Stimulated activated CD8-positive, alpha-beta memory T cell treated with anti-CD3 and anti-CD28 coated beads, Interleukin-12 subunit alpha, Interleukin-12 subunit beta, amount 100 ng/mL, for 24 hours (primary cell): ENCODE results near the gene DDX51.
"Not testable (repeated sequence)": the region's sequence is repeated elsewhere in the genome, so short reads cannot be mapped to it uniquely, and the experiment has no call there.

Source experiments
- DNase-seq: peaks from one replicate; pipeline ENCODE4 v3.0.0-alpha.2; 2020; ENCODE audit errors: extremely low read depth

Gene DDX51

DNA sequence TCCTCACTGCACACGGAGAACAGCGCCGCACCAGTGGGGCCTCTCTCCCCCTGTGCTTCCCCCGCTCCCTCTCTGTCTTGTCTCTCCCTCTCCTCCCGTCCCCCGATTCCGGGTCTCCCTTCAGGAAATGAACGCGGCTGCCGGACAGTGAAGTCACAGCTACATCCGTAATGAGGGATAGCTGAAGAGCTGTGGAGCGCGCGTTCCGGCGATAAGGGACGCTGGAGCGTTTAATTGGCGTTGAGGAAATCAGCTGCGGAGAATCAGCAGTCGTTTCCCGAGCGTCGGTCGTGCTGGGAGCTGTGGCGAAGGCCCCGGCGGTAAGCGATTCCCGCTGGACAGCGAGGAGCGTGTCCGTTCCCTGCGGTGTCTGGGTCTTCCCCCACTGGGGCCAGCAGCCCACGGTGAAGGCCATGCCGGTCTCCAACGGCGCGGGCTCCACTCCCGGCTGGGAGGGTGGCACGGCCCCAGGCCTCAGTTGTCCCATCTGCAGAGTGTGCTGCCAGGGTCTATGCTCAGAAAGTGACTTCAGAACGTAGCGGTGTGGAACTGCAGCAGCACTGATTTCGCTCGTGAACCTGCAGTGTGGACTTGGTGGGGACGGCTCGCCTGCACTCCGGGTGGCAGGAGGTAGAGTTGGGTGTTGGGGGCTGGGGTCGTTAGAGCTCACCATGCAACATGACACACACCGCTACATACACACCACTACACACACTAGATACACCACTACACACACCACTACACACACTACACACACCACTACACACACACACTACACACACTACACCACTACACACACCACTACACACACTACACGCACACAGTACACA lies 11.0 kb upstream of the DDX51 start:
- no peak for DNase-seq

GRCh38 chr12:132154341-132154761 lies 10.2 kb upstream of the DDX51 start:
- no peak for DNase-seq

DNA sequence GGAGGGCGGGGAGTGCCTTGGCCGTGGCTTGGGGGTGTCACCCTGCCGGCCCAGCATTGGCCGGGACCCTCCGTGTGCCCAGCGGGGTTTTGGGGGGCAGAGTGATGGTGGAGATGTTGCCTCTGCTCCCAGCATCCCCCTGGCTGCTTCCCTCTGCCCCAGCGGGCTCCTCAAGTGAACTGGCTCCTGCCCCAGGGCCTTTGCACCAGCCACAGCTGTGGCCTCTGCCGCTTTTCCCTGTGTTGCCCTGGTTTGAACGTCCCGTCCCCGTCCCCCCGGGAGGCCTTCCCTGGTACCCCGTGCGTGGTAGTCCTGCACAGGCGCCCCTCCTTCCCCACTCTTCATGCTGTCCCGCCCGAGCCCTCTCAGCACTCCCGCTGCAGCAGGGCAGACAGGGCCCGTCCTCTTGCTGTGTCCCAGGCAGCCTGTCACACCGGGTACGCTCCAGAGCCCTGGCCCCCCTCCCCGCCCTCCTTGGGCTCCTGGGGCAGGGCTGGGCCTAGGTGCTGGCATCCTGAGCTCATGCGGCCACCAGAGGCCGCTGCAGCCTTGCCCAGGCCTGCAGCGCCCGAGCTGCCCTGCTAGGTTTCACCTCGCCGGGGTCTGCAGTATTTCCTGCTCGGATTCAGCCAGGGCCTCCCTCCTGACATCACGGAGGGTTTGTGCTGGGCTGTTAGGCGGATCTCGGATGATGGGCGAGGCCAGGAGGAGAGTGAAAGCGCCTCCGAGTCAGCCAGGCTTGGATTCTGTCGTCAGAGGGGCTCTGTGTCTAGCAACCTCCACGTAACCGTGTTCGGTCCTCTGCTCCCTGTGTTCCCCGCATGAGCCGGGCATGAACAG lies 9.6 kb upstream of the DDX51 start:
- no peak for DNase-seq

- no peak for DNase-seq
Observed at GRCh38 chr12:132152953-132153352, 8.8 kb upstream of the DDX51 start.

DNA sequence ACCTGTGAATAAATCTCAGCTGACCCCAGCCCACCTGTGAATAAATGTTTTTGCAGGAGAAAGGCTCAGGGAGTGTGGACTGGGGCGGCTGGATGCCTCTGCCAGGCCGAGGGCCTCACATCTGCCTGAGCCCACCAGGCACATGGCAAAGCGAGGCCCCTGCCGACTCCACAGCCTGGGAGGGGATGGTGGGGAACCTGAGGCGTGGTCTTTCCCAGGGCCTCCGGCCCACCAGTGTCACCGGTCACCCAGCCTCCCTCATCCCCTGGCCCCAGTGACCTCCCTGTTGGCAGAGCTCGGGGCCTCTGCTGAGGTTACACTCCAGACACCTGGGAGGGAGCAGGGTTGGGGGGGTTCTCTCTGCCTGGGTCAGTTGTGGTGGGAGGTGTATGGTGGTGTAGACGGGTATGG lies 8.3 kb upstream of the DDX51 start:
- DNase-seq = no peak

- no peak for DNase-seq
Observed at GRCh38 chr12:132151766-132152410, 7.8 kb upstream of the DDX51 start.

DNA sequence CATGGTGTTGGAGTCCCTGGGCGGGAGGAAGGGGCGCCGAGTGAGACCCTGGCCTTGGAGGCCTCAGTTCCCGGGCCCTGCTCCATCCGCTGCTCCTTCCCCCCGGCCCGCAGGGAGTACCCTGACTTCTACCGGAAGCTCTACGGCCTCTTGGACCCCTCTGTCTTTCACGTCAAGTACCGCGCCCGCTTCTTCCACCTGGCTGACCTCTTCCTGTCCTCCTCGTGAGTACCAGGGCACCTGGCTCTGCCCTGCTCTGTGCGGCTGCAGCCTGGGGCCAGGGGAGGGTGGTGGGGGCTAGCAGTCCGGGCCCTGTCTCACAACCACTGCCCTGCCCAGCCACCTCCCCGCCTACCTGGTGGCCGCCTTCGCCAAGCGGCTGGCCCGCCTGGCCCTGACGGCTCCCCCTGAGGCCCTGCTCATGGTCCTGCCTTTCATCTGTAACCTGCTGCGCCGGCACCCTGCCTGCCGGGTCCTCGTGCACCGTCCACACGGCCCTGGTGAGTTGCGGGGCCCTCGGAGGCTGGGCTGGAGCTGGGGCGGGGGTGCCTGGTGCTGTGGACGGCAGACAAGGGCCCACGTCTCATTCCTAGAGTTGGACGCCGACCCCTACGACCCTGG lies 7.1 kb upstream of the DDX51 start:
- DNase-seq = no peak

DNA sequence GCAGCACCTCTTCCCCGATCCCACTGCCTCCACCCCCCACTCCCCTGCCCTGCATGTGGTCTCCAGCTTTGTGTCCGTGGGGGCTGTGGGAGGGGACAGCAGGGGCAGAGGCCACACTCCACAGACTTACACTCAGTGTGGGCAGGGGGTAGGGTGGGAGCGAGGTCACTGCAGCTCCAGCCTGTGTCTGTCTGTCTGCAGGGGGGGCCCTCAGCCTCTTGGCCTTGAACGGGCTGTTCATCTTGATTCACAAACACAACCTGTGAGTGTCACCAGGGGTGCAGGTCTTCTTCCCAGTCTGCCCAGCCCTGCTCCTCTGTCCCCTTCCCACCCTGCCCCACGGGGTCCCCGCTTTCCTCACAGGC lies 6.6 kb upstream of the DDX51 start:
- DNase-seq = no peak

- DNase-seq = not testable (repeated sequence)
Observed at GRCh38 chr12:132149526-132149925, 5.4 kb upstream of the DDX51 start.

- no peak for DNase-seq
Observed at GRCh38 chr12:132148368-132149045, 4.4 kb upstream of the DDX51 start.

GRCh38 chr12:132147423-132148367 lies 3.6 kb upstream of the DDX51 start:
- DNase-seq = no peak

DNA sequence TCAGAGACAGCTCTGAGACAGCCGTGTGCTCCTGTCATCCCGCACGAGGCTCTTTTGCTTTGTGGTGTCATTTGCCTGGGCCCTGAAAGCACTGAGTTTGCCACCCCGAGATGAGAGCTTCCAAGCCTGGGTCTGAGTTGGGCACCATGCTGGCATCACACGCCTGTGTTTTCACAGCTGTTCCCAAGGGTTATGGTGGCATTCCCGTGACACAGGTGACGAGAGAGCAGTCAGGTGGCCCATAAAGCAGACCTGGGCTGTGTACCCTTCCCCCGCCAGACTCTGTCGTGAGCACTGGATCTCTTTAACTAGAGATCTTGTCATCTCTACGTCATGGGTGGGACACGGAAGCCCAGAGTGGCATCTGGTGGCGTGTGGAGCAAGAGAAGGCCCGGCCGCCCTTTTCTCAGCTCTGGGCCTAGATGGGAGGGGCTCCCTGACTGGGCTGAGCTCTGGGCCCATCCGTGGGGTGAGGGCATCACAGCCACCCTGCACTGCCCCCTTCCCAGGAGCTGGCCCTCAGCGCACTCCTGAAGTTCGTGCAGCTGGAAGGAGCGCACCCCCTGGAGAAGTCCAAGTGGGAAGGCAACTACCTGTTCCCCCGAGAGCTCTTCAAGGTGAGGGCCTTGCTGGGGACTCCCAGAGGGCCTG lies 2.8 kb upstream of the DDX51 start:
- DNase-seq = no peak

DNA sequence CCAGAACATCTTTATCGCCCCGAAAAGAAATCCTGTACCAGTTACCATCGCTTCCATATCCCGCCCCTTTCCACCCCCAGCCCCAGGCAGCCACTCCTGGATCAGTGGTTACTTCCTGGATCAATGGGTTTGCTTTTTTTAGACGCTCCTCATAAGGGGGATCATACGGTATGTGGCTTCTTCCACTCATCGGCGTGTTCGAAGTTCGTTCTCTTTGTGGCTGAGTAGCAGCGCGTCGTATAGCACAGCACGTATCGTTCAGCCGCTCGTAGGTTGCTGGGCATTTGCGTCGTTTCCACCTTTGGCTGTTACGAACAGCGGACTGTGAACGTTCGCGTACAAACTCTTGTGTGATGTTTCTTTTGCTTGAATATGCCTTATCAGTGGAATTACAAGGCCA lies 2.0 kb upstream of the DDX51 start:
- DNase-seq = no peak

DNA sequence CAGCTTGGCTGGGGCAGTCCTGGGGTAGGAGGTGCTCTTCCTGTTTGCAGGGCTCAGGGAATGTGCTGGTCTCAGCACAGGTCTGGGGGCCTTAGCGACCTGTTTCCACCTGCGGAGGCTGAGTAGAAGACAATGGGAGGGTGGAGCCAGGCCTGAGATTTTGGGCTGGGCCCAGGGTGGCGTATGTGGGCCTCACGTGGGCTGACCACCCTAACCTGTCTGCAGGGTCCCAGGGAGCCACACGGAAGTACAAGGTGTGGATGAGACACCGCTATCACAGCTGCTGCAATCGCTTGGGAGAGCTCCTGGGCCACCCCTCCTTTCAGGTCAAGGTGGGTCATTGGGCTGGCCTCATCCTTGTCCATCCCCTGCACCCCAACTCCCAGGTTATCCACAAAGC lies 1.2 kb upstream of the DDX51 start:
- DNase-seq = no peak

DNA sequence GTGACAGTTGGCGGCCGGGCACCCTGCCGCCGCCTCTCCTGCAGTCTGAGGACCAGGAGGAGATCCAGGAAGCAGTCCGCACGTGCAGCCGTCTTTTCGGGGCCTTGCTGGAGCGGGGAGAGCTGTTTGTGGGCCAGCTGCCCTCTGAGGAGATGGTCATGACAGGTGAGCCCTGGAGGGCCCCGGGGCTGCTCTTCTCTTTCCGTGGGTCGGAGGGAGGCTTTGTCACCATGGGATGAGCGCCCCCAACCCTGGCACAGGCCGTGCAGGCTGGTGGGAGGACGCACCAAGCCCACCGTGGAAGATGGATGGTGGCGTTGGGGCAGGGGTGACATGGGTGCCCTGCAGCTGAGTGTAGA lies 670 bp upstream of the DDX51 start:
- no peak for DNase-seq

DNA sequence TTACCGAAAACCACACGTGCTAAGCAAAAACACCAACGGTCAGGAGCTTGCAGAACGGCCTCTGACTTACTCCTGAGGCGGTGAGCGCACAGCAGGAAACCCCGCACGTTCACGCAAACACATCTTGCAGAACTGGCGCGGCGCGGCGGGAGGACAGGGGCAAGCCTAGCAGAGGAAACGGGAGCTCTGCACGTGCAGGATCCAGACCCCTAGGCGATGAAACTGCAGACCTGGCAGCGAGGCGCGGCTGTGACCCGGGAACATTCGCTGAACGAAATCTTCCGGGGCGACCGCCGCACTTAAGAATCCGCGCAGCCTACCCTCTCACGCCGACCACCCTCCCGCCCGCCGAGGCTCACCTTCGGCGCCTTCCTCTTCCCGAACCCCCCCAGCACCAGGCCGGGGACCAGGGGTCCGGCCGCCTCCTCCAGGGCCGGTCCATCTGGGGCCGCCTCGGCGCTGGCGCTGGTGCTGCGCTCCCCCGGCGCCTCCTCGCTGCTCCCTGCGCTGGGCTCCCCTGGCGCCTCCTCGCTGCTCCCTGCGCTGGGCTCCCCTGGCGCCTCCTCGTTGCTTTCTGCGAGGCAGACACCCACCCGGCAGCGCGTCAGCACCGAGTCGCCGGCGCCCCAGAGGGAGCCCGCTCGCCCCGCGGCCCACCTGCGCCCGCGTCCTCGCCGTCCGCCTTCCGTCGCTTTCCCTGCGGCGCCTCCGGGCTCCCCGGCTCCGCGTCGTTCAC lies 615 bp downstream of the DDX51 start:
- DNase-seq = no peak

DNA sequence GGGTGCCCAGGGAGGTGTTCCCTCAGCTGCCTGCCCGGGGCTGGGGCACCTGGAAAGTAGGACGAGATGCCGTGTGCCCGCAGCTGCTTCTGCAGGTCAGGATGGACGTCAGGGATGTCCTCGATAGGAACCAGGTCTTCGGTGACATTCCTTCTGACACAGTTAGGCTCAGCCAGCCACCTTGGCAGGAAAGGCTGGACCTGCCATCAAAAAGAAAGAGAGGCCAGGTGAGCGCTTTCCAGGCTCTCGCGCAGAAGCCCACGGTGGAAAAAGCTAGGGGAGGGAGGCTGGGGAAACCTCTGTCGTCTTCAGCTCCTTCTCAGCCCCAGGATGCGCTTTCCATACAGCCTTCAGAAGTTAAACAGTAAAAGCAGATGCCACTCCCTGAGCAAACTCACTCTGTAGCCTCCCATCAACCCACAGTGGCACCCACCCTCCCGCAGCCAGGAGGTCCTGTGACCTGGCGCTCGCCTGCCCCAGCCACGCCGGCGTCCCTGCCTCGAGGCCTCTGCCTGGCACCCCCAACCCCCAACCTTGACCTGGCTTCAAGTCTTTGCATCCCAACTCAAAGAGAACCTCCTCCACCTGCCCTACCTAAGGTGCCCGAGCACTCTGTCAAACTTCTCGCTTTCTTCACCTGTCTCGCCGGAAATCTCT lies 1.3 kb downstream of the DDX51 start:
- no peak for DNase-seq

DNA sequence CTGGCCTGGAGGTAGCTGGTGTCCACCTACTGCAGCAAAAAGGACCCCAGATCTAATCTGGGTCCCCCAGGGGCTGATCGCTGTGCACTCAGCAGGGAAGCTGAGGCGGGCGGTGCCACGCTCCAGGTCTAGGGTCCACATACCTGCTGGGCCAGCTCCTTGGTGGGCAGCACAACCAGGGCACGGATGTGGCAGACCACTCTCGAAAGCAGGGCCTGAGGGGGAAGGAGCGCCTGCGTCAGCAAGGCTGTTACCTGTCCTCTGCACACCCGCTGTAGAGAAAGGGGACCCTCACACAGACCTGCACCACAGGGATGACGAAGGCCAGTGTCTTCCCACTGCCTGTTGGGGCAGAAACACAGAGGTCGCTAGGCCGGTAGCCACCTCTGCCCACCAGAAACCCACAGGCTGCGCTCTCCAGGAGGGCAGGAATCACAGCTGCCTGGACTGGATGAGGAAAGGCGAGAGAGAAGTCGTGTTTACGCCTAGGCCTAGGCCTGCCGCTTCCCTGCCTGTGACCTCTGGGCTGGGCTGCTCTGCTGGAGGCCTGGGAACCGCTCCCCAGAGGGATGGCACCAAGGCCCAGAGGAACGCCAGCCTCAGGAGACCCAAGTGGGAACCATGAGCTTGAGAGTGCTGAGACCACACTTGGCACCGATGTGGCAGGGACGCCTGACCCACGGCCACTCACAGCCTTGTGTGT lies 2.0 kb downstream of the DDX51 start:
- no peak for DNase-seq
